HG03378 (cell line): ENCODE data around the gene LSM14A.
"Not testable (repeated sequence)": the region's sequence is repeated elsewhere in the genome, so short reads cannot be mapped to it uniquely, and the experiment has no call there.

Experiments
- ATAC-seq: cut with Tn5 transposase; IDR thresholded peaks from one replicate; pipeline ENCODE4 v1.9.1; 2021; ENCODE audit warnings: mild to moderate bottlenecking, moderate library complexity; ENCODE audit not compliant: unreplicated experiment

Gene LSM14A

GRCh38 chr19:34155686-34156085 is 16.6 kb upstream of the LSM14A start:
- no peak for ATAC-seq

- not testable (repeated sequence) for ATAC-seq
Measured at GRCh38 chr19:34158966-34159365, 13.3 kb upstream of the LSM14A start.

- ATAC-seq, result not testable (repeated sequence)
Measured at GRCh38 chr19:34159541-34159940, 12.8 kb upstream of the LSM14A start.

GRCh38 chr19:34161902-34162301 is 10.4 kb upstream of the LSM14A start:
- ATAC-seq, result not testable (repeated sequence)

GRCh38 chr19:34165295-34165738 is 7.0 kb upstream of the LSM14A start:
- ATAC-seq, result no peak

- ATAC-seq, result not testable (repeated sequence)
Measured at GRCh38 chr19:34169475-34170199, 2.7 kb upstream of the LSM14A start.

GRCh38 chr19:34171539-34171876 is 796 bp upstream of the LSM14A start:
- ATAC-seq, result peak; percentile 32

GRCh38 chr19:34172661-34173192 is 423 bp downstream of the LSM14A start:
- peak; percentile 34 for ATAC-seq

GRCh38 chr19:34173193-34173956 is 1.1 kb downstream of the LSM14A start:
- ATAC-seq, result no peak

- ATAC-seq, result not testable (repeated sequence)
Measured at GRCh38 chr19:34175173-34175572, 2.9 kb downstream of the LSM14A start.

- ATAC-seq, result no peak
Measured at GRCh38 chr19:34176581-34176980, 4.3 kb downstream of the LSM14A start.

GRCh38 chr19:34178274-34178610 is 5.9 kb downstream of the LSM14A start:
- no peak for ATAC-seq

GRCh38 chr19:34179066-34179465 is 6.8 kb downstream of the LSM14A start:
- no peak for ATAC-seq

GRCh38 chr19:34180273-34180672 is 8.0 kb downstream of the LSM14A start:
- ATAC-seq, result no peak

- ATAC-seq, result no peak
Measured at GRCh38 chr19:34180709-34181108, 8.4 kb downstream of the LSM14A start.

GRCh38 chr19:34181111-34181864 is 9.0 kb downstream of the LSM14A start:
- no peak for ATAC-seq

- no peak for ATAC-seq
Measured at GRCh38 chr19:34182125-34182524, 9.8 kb downstream of the LSM14A start.

GRCh38 chr19:34184880-34185491 is 12.7 kb downstream of the LSM14A start:
- no peak for ATAC-seq

- ATAC-seq, result no peak
Measured at GRCh38 chr19:34186205-34186604, 13.9 kb downstream of the LSM14A start.

GRCh38 chr19:34187011-34187410 is 14.7 kb downstream of the LSM14A start:
- ATAC-seq, result no peak

- no peak for ATAC-seq
Measured at GRCh38 chr19:34188408-34188807, 16.1 kb downstream of the LSM14A start.
